OCI-LY7 (cell line): Measurements from ENCODE around the gene CMKLR1.

Experiments used
- EZH2phosphoT487 ChIP-seq: fragments of 200-600 bp; sonication (generic); IDR thresholded peaks from 2 replicates; pipeline ENCODE4 v1.6.1; 2018; ENCODE audit warnings: low read depth, borderline replicate concordance, mild to moderate bottlenecking, mixed run types, antibody characterized with exemption, low read length, moderate library complexity, mixed read lengths
- TF ChIP-seq, protein P1 (sequence below): fragments of 200-600 bp; sonication (generic); conservative IDR thresholded peaks from 2 replicates; pipeline ENCODE4 v1.5.1; 2014; ENCODE audit warnings: mild to moderate bottlenecking, antibody characterized with exemption, low read length, moderate library complexity, mixed read lengths

DNA sequence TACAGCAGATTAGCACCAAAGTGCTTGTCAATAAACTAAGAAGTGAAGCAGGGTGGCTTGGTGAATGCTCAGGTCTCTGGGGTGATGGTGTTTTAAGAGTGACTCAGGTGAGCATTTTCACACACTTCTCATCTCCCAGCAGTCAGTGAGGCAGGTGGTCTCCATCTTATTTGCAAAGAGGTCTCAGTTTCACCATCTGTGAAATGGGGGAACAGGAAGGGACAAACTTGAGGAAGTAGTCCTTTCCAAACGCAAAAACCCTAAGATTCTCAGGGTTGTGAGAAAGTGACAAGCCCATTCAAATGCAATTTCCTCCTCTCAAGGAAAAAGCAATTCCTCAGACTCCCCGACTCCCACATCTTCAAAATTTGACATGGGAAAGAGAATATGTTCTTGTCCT, 54.1 kb downstream of the CMKLR1 start:
- TF ChIP-seq, protein P1, sequence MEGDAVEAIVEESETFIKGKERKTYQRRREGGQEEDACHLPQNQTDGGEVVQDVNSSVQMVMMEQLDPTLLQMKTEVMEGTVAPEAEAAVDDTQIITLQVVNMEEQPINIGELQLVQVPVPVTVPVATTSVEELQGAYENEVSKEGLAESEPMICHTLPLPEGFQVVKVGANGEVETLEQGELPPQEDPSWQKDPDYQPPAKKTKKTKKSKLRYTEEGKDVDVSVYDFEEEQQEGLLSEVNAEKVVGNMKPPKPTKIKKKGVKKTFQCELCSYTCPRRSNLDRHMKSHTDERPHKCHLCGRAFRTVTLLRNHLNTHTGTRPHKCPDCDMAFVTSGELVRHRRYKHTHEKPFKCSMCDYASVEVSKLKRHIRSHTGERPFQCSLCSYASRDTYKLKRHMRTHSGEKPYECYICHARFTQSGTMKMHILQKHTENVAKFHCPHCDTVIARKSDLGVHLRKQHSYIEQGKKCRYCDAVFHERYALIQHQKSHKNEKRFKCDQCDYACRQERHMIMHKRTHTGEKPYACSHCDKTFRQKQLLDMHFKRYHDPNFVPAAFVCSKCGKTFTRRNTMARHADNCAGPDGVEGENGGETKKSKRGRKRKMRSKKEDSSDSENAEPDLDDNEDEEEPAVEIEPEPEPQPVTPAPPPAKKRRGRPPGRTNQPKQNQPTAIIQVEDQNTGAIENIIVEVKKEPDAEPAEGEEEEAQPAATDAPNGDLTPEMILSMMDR: no peak
- no peak for TF ChIP-seq EZH2phosphoT487
